BLaER1 (cell line): ENCODE measurements around the gene IQGAP3.
"Not testable (repeated sequence)": the region's sequence is repeated elsewhere in the genome, so short reads cannot be mapped to it uniquely, and the experiment has no call there.

ENCODE experiments used
- H3K27ac ChIP-seq: shearing (Covaris generic); formaldehyde crosslinking; 2 replicates; pipeline ENCODE4 v1.8.1; 2022
- H3K27me3 ChIP-seq: shearing (Covaris generic); formaldehyde crosslinking; 2 replicates; pipeline ENCODE4 v1.8.1; 2022
- H3K36me3 ChIP-seq: shearing (Covaris generic); formaldehyde crosslinking; 2 replicates; pipeline ENCODE4 v1.8.1; 2022
- H3K4me1 ChIP-seq: shearing (Covaris generic); formaldehyde crosslinking; 2 replicates; pipeline ENCODE4 v1.8.1; 2022
- H3K4me2 ChIP-seq: shearing (Covaris generic); formaldehyde crosslinking; 2 replicates; pipeline ENCODE4 v1.8.1; 2022
- H3K4me3 ChIP-seq: shearing (Covaris generic); formaldehyde crosslinking; 2 replicates; pipeline ENCODE4 v1.8.1; 2022
- H3K9ac ChIP-seq: shearing (Covaris generic); formaldehyde crosslinking; 2 replicates; pipeline ENCODE4 v1.8.1; 2022
- H3K9me3 ChIP-seq: shearing (Covaris generic); formaldehyde crosslinking; 2 replicates; pipeline ENCODE4 v1.8.1; 2022
- H4K20me1 ChIP-seq: shearing (Covaris generic); formaldehyde crosslinking; 2 replicates; pipeline ENCODE4 v1.8.1; 2022
- Cebpa-rat ChIP-seq: shearing (Covaris generic); IDR thresholded peaks from 2 replicates; pipeline ENCODE4 v1.8.1; 2022

Gene IQGAP3

GRCh38 chr1:156593661-156593989 is 21.3 kb upstream of the IQGAP3 start:
- no peaks in the 10 kb centered on the region for H3K9me3 ChIP-seq
- H4K20me1 ChIP-seq = peaks cover 17% of the 10 kb centered on the region
- no peak for TF ChIP-seq Cebpa-rat
- H3K27me3 ChIP-seq = no peaks in the 10 kb centered on the region
- peak overlapping the region; percentile 96; the same call in 1 of the 2 replicates for H3K9ac ChIP-seq
- peak overlapping the region; percentile 86 for H3K4me2 ChIP-seq
- peaks cover 42% of the 10 kb centered on the region for H3K4me1 ChIP-seq
- peak overlapping the region; percentile 90; the same call in 1 of the 2 replicates for H3K4me3 ChIP-seq
- H3K27ac ChIP-seq = peak overlapping the region; percentile 95
- peaks cover 62% of the 10 kb centered on the region for H3K36me3 ChIP-seq

- Histone ChIP-seq H3K4me1 (peaks cover 42% of the 10 kb centered on the region), H3K4me2 (peak overlapping the region; percentile 86), H3K9me3 (no peaks in the 10 kb centered on the region), H4K20me1 (peaks cover 17% of the 10 kb centered on the region), H3K27ac (peak overlapping the region; percentile 95), H3K4me3 (peak overlapping the region; percentile 90), H3K36me3 (peaks cover 56% of the 10 kb centered on the region), H3K27me3 (no peaks in the 10 kb centered on the region), H3K9ac (peak overlapping the region; percentile 96)
- TF ChIP-seq Cebpa-rat = no peak
Observed at GRCh38 chr1:156592910-156593660, 20.7 kb upstream of the IQGAP3 start.

GRCh38 chr1:156592158-156592909 is 20.0 kb upstream of the IQGAP3 start:
- H3K9ac ChIP-seq = peak overlapping the region; percentile 96
- peaks cover 42% of the 10 kb centered on the region for H3K4me1 ChIP-seq
- H3K27ac ChIP-seq = peak overlapping the region; percentile 95
- H4K20me1 ChIP-seq = peaks cover 17% of the 10 kb centered on the region
- no peak for TF ChIP-seq Cebpa-rat
- H3K27me3 ChIP-seq = no peaks in the 10 kb centered on the region
- H3K36me3 ChIP-seq = peaks cover 55% of the 10 kb centered on the region
- no peaks in the 10 kb centered on the region for H3K9me3 ChIP-seq
- peak overlapping the region; percentile 86 for H3K4me2 ChIP-seq
- H3K4me3 ChIP-seq = peak overlapping the region; percentile 90

- Histone ChIP-seq H3K27ac (peak within 1 kb of the TSS; percentile 95), H3K4me3 (peak within 1 kb of the TSS; percentile 90), H3K9ac (peak within 1 kb of the TSS; percentile 96), H3K4me1 (peaks cover 42% of the 10 kb centered on the region), H3K9me3 (no peaks in the 10 kb centered on the region), H3K27me3 (no peaks in the 10 kb centered on the region), H3K36me3 (peaks cover 55% of the 10 kb centered on the region), H3K4me2 (peak within 1 kb of the TSS; percentile 86), H4K20me1 (peaks cover 13% of the 10 kb centered on the region)
- no peak for TF ChIP-seq Cebpa-rat
Observed at GRCh38 chr1:156591432-156592157, 19.2 kb upstream of the IQGAP3 start, which contains the start of gene NAXE. NAXE (plus strand) TSS chr1:156591776; CDS start chr1:156591805, 29 bp downstream.

GRCh38 chr1:156591181-156591431 is 18.7 kb upstream of the IQGAP3 start:
- Histone ChIP-seq H3K9me3 (no peaks in the 10 kb centered on the region), H3K4me1 (peaks cover 42% of the 10 kb centered on the region), H3K36me3 (peaks cover 55% of the 10 kb centered on the region), H3K9ac (peak overlapping the region; percentile 96), H3K27ac (peak overlapping the region; percentile 95), H3K4me3 (peak overlapping the region; percentile 90), H3K4me2 (peak overlapping the region; percentile 86), H3K27me3 (no peaks in the 10 kb centered on the region), H4K20me1 (peaks cover 13% of the 10 kb centered on the region)
- no peak for TF ChIP-seq Cebpa-rat

GRCh38 chr1:156590326-156591180 is 18.2 kb upstream of the IQGAP3 start:
- Histone ChIP-seq H3K9ac (peak overlapping the region; percentile 96), H3K27ac (peak overlapping the region; percentile 95), H4K20me1 (peaks cover 19% of the 10 kb centered on the region), H3K4me2 (peak overlapping the region; percentile 86), H3K36me3 (peaks cover 55% of the 10 kb centered on the region), H3K9me3 (no peaks in the 10 kb centered on the region), H3K4me1 (peaks cover 43% of the 10 kb centered on the region), H3K27me3 (no peaks in the 10 kb centered on the region), H3K4me3 (peak overlapping the region; percentile 90)
- no peak for TF ChIP-seq Cebpa-rat

- peaks cover 29% of the 10 kb centered on the region for H4K20me1 ChIP-seq
- no peak overlapping the region for H3K4me2 ChIP-seq
- H3K36me3 ChIP-seq = peaks cover 55% of the 10 kb centered on the region
Observed at GRCh38 chr1:156589546-156589945, 17.2 kb upstream of the IQGAP3 start.

GRCh38 chr1:156587927-156588326 is 15.6 kb upstream of the IQGAP3 start:
- H3K4me2 ChIP-seq, H3K9ac ChIP-seq, H3K9me3 ChIP-seq, H3K27ac ChIP-seq, H3K27me3 ChIP-seq, H3K4me3 ChIP-seq: not testable (repeated sequence)
- peaks cover 33% of the 10 kb centered on the region for H4K20me1 ChIP-seq
- peaks cover 40% of the 10 kb centered on the region for H3K36me3 ChIP-seq
- H3K4me1 ChIP-seq = peaks cover 48% of the 10 kb centered on the region

More at GRCh38 chr1:156589546-156589945, 17.2 kb upstream of the IQGAP3 start:
- H3K27me3 ChIP-seq = no peaks in the 10 kb centered on the region
- H3K9me3 ChIP-seq = no peaks in the 10 kb centered on the region
- H3K27ac ChIP-seq = no peak overlapping the region
- H3K4me3 ChIP-seq = no peak overlapping the region
- H3K4me1 ChIP-seq = peaks cover 50% of the 10 kb centered on the region
- H3K9ac ChIP-seq = no peak overlapping the region
- no peak for TF ChIP-seq Cebpa-rat

- no peaks in the 10 kb centered on the region for H3K27me3 ChIP-seq
- TF ChIP-seq Cebpa-rat = no peak
Observed at GRCh38 chr1:156586892-156587477, 14.6 kb upstream of the IQGAP3 start.

More at GRCh38 chr1:156586892-156587477, 14.6 kb upstream of the IQGAP3 start:
- Histone ChIP-seq H3K36me3 (peaks cover 36% of the 10 kb centered on the region), H3K4me2 (no peak overlapping the region), H4K20me1 (peaks cover 27% of the 10 kb centered on the region), H3K27ac (no peak overlapping the region), H3K9me3 (no peaks in the 10 kb centered on the region), H3K9ac (no peak overlapping the region; the same call in 1 of the 2 replicates), H3K4me3 (no peak overlapping the region), H3K4me1 (peaks cover 39% of the 10 kb centered on the region)
